OCI-LY1 (cell line): Measurements from ENCODE around the gene PCBP1.
A peak's percentile ranks its signal among the peaks of the same experiment; 100 is the strongest.
"Not testable (repeated sequence)": the region's sequence is repeated elsewhere in the genome, so short reads cannot be mapped to it uniquely, and the experiment has no call there.

Experiments used
- H2AFZ ChIP-seq: fragments of 200-600 bp; sonication (generic), shearing (Covaris generic); 2 replicates; pipeline ENCODE4 v1.6.0; 2014; ENCODE audit warnings: antibody characterized with exemption, mild to moderate bottlenecking, low read length
- H3F3A ChIP-seq: fragments of 200-600 bp; sonication (generic), shearing (Covaris generic); 2 replicates; pipeline ENCODE4 v1.6.0; 2014; ENCODE audit warnings: mild to moderate bottlenecking, antibody characterized with exemption, low read length, moderate library complexity; ENCODE audit not compliant: insufficient read depth
- H3K27ac ChIP-seq: fragments of 200-600 bp; sonication (generic); 2 replicates; pipeline ENCODE4 v1.5.1; 2014; ENCODE audit warnings: low read length, mixed run types, mild to moderate bottlenecking, low read depth; ENCODE audit not compliant: poor library complexity, severe bottlenecking
- H3K27me3 ChIP-seq: fragments of 200-600 bp; sonication (generic); 2 replicates; pipeline ENCODE4 v1.6.0; 2014; ENCODE audit warnings: antibody characterized with exemption, mild to moderate bottlenecking, low read length, moderate library complexity; ENCODE audit not compliant: insufficient read depth
- H3K36me3 ChIP-seq: fragments of 200-600 bp; sonication (generic); 2 replicates; pipeline ENCODE4 v1.6.1; 2014; ENCODE audit warnings: mild to moderate bottlenecking, antibody characterized with exemption, low read length, moderate library complexity, mixed read lengths; ENCODE audit not compliant: insufficient read depth
- H3K4me1 ChIP-seq: fragments of 200-600 bp; sonication (generic); 2 replicates; pipeline ENCODE4 v1.5.1; 2014; ENCODE audit warnings: mild to moderate bottlenecking, low read length, moderate library complexity; ENCODE audit not compliant: insufficient read depth, severe bottlenecking
- H3K4me2 ChIP-seq: fragments of 200-600 bp; sonication (generic), shearing (Covaris generic); 2 replicates; pipeline ENCODE4 v1.6.1; 2014; ENCODE audit warnings: low read length
- H3K4me3 ChIP-seq: fragments of 200-600 bp; sonication (generic); 2 replicates; pipeline ENCODE4 v1.5.1; 2014; ENCODE audit warnings: low read length, low read depth, mild to moderate bottlenecking, mixed read lengths; ENCODE audit not compliant: poor library complexity, severe bottlenecking
- H3K79me2 ChIP-seq: fragments of 200-600 bp; shearing (Covaris generic); 2 replicates; pipeline ENCODE4 v1.6.1; 2016; ENCODE audit warnings: mixed run types, low read length, mixed read lengths; ENCODE audit not compliant: insufficient read depth
- H3K9ac ChIP-seq: fragments of 200-600 bp; sonication (generic), shearing (Covaris generic); 2 replicates; pipeline ENCODE4 v1.6.1; 2014; ENCODE audit warnings: mild to moderate bottlenecking, low read length, mixed read lengths
- H3K9me2 ChIP-seq: fragments of 200-600 bp; sonication (generic), shearing (Covaris generic); 2 replicates; pipeline ENCODE4 v1.6.1; 2014; ENCODE audit warnings: low read depth, mild to moderate bottlenecking, low read length, mixed read lengths
- H3K9me3 ChIP-seq: fragments of 200-600 bp; shearing (Covaris generic); 2 replicates; pipeline ENCODE4 v1.6.1; 2014; ENCODE audit warnings: low read length, mixed read lengths
- H4K20me1 ChIP-seq: fragments of 200-600 bp; sonication (generic), shearing (Covaris generic); 2 replicates; pipeline ENCODE4 v1.6.0; 2016; ENCODE audit warnings: mild to moderate bottlenecking, low read length; ENCODE audit not compliant: insufficient read depth
- EZH2 ChIP-seq: fragments of 200-600 bp; sonication (generic), shearing (Covaris generic); IDR thresholded peaks from 2 replicates; pipeline ENCODE4 v1.8.0; 2017; ENCODE audit warnings: borderline replicate concordance, mixed run types, mild to moderate bottlenecking, antibody characterized with exemption, low read length, moderate library complexity, mixed read lengths
- TF ChIP-seq, protein P1 (sequence below): fragments of 200-600 bp; sonication (generic), shearing (Covaris generic); IDR thresholded peaks from 2 replicates; pipeline ENCODE4 v1.5.1; 2017; ENCODE audit warnings: mild to moderate bottlenecking, antibody characterized with exemption, low read length, moderate library complexity, mixed read lengths

PCBP1 gene

DNA sequence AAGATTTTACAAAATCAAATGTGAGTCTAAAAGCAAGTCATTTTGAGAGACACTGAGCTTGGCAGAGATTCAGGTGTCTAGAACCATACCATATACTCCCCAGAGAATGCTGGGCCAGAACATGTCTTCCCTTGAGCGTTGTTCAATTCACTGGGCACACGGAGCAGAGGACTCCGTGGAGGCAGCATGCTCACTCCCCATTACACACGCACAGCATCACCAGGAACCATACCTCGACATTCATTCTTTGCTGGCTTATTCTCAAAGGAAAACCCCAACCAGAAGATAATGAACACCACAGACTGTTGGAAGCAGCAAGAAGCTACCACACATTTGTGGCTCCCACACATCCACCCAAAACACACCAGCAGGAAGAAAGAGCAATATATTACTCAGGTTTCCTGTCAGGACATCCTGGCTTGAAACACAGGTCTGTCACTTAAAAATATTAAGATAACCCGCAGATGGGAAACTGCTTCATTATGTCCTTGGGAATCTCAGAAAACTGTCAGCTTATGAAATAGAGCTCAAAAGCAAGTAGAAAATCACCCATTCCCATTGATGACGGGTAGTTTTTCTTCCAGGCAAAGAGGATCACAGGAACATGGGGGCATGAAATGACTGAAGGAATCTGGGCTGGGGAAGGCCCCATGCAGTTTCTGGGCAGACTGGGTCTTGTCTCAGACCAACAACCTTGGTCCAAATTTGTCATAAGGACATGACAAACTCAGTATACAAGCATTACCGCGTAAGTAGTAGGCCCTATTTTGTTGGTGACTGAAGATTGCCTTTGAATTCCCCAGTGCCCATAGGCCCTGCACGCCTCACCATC lies 46.4 kb downstream of the PCBP1 start:
- TF ChIP-seq, protein P1, sequence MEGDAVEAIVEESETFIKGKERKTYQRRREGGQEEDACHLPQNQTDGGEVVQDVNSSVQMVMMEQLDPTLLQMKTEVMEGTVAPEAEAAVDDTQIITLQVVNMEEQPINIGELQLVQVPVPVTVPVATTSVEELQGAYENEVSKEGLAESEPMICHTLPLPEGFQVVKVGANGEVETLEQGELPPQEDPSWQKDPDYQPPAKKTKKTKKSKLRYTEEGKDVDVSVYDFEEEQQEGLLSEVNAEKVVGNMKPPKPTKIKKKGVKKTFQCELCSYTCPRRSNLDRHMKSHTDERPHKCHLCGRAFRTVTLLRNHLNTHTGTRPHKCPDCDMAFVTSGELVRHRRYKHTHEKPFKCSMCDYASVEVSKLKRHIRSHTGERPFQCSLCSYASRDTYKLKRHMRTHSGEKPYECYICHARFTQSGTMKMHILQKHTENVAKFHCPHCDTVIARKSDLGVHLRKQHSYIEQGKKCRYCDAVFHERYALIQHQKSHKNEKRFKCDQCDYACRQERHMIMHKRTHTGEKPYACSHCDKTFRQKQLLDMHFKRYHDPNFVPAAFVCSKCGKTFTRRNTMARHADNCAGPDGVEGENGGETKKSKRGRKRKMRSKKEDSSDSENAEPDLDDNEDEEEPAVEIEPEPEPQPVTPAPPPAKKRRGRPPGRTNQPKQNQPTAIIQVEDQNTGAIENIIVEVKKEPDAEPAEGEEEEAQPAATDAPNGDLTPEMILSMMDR, result no peak
- no peak for TF ChIP-seq EZH2
- Histone ChIP-seq H3K9ac (peak overlapping the region; percentile 87), H2AFZ (no peak overlapping the region), H3K4me3 (no peak overlapping the region), H3K79me2 (no peaks in the 10 kb centered on the region), H4K20me1 (no peaks in the 10 kb centered on the region), H3K36me3 (no peaks in the 10 kb centered on the region), H3K4me1 (peaks cover 65% of the 10 kb centered on the region), H3F3A (peaks cover 8% of the 10 kb centered on the region; the same call in 1 of the 2 replicates), H3K9me2 (no peaks in the 10 kb centered on the region), H3K27ac (peak overlapping the region; percentile 98), H3K9me3 (no peaks in the 10 kb centered on the region), H3K4me2 (peak overlapping the region; percentile 82), H3K27me3 (no peaks in the 10 kb centered on the region)

DNA sequence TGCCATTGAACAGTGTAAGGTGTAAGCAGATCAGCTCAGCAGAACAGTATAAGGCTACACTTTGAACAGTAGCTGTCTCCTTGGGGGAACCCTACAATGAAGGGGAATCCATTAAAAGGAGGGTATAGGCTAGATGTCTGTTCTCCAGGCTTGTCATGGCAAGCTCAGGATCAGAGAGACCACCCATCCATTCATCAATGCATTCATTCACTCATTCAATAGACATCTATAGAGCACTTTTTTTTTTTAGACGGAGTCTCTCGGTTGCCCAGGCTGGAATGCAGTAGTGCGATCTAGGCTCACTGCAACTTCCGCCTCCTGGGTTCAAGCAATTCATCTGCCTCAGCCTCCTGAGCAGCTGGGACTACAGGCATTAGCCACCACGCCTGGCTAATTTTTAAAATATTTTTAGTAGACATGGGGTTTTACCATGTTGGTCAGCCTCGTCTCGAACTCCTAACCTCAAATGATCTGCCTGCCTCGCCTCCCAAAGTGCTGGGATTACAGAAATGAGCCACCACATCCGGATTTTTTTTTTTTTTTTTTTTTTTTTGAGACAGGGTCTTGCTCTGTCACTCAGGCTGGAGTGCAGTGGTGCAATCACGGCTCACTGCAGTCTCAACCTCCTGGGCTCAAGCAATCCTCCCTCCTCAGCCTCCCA lies 47.2 kb downstream of the PCBP1 start:
- not testable (repeated sequence) for H2AFZ ChIP-seq, H4K20me1 ChIP-seq, H3K79me2 ChIP-seq, H3K4me3 ChIP-seq, H3K9me2 ChIP-seq, H3K36me3 ChIP-seq, H3K9me3 ChIP-seq, H3F3A ChIP-seq, H3K27me3 ChIP-seq
- peak overlapping the region; percentile 98 for H3K27ac ChIP-seq
- peaks cover 70% of the 10 kb centered on the region for H3K4me1 ChIP-seq
- peak overlapping the region; percentile 87; the same call in 1 of the 2 replicates for H3K9ac ChIP-seq
- H3K4me2 ChIP-seq, result peak overlapping the region; percentile 82; the same call in 1 of the 2 replicates
